Measurements from ENCODE around the gene LTBP2. TPM values are rescaled to one million over a fixed set of nuclear protein-coding genes. Genes with fewer than 3 reads are reported as not detected.
"Not testable (repeated sequence)": the region's sequence is repeated elsewhere in the genome, so short reads cannot be mapped to it uniquely, and the experiment has no call there.

The LTBP2 gene
- total RNA-seq, 1 experiment from 2014 or later: 9.6 TPM

DNA sequence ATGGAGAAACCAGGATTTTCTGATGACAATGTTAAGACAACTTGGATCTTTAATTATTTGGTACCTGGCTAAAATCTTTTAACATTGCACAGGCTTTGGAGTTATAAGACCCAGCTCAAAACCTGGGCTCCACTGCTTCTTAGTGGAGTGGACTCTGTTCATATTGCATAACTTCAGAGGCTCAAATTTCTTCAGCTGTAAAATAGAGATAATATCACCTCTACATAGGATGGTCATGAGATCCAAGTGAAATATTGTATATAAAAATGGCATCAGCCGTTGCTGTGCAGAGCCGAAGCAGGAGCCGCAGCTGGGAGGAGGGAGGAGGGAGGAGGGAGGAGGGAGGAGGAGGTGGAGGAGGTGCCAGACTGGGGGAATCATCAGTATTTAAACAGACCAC, 129.5 kb downstream of the LTBP2 start:
- DNase-seq (ENCODE audit: low read depth): no peak

- DNase-seq (ENCODE audit: low read depth): no peak
These were observed 132.0 kb downstream of the LTBP2 start for GRCh38 chr14:74480046-74480445.

GRCh38 chr14:74478996-74479635, 132.9 kb downstream of the LTBP2 start:
- no peak for DNase-seq (ENCODE audit: low read depth)

DNA sequence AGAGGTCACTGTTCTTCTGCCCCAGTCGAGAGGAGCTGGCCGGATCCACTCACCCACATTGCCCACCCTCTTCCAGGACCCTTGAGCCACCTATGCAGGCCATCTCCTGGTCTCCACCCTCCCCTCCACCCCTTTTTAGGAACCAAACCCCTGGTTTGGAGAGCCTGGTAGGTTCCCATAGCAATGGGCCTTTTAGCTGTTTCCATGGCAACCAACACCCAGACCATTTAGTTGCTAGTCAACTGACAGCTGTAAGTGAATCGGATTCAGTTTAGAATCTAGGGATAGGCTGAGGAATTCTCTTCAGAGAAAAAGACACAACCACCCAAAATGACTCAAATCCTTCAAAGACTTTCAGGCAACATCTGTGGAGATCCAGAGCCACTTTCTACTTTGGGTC, 135.4 kb downstream of the LTBP2 start:
- DNase-seq (ENCODE audit: low read depth): no peak

- DNase-seq (ENCODE audit: low read depth): no peak
These were observed 135.9 kb downstream of the LTBP2 start for GRCh38 chr14:74476107-74476506.

DNA sequence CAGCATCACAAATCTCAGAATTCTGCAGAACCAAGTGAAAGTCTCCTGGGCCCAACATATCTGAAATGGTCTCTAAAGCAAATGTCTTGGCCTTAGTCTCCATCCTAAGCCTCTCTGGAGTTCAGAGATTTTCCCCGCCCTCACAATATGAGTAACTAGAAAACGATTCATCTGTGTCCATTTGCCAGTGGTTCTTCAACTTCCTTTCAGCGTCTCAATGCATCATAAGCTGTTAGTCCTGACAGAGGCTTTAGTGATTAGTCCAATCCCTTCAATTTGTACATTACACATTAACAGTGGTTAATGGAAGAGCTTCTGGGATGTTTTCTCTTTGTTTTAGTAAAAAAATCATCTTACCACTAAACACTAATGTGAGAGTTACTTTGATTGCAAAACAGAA, 136.4 kb downstream of the LTBP2 start:
- DNase-seq (ENCODE audit: low read depth): peak; percentile 42

DNA sequence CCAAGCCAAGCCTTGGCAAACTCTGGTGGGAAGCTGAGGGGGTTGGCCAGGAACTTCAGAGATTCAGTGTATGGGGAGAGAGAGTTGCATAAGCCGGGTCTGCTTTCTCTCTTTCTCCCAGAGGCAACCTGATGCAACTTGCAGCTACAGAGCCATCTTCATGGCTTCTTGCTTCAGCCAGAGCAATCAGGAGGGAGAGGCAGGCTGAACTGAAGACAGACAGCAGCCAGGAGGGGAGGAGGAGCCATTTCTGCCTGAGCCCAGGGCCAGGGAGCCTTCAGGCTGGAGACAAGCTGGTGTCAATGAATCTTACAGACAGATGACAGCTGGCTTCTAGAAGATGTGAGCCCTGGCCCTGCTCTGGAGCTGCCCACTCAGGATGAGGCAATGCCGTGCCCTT, 137.7 kb downstream of the LTBP2 start:
- no peak for DNase-seq (ENCODE audit: low read depth)

DNA sequence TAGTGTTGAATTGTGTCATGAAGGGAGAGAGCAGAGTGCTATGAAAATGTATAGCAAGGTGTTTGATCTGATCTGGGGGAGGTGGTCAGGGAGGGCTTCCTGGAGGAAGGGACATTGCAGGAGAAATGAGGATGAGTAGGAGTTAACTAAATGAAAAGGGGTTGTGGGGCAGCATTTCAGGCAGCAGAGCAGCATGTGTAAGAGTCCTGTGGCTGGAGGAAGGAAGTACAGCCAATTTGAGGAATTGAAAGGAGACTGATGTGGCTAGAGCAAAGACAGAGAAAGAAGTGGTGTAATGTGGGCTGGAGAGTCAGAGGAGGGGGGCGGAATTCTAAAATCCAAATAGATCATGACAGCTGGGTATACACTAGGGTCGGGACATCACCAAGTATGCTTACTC, 139.4 kb downstream of the LTBP2 start:
- DNase-seq (ENCODE audit: low read depth): no peak

DNA sequence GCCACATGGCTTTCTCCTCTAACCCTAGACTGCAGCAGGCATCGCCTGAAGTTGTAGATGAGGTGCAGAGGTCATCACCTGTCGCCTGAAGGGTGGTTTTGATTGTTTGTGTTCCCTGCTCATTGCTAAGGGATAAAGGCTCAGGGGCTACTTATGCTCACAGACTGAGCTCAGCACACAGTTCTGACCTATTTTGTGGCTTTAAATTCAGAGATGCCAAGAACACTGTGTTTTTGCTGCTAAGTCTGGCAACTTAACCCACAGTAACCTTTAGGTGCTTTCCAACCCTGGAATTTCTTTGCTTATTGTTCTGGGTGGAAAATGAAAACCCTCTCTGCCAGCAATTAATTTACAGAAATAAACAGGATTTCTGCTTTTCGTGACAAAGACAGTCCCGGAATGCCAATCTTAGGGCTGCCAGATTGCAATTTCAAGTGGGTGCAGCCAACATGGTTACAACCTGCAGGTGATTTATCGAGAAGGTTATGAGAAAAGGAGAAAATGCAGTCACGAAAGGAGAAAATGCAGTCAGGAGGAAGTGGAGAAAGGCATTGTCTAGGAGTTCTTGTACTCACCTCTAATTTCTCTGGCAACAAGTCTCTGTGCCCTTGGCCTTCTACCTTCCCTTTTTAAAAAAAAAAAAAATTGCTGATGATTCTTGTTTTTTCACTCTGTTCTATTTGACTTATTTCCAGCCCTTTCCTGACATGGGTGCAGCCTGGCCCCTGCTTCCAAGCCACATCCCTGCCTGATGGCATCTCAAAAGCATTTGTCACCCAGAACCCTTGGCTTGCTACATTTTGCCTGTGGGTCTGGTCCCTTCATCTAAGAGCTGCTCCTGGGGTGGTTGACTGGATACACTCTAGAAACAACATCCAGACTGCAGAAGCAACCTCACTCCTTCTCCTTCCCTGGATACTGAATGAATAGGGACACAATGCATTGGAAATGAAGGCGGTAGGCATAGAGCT, 142.2 kb downstream of the LTBP2 start:
- no peak for DNase-seq (ENCODE audit: low read depth)

DNA sequence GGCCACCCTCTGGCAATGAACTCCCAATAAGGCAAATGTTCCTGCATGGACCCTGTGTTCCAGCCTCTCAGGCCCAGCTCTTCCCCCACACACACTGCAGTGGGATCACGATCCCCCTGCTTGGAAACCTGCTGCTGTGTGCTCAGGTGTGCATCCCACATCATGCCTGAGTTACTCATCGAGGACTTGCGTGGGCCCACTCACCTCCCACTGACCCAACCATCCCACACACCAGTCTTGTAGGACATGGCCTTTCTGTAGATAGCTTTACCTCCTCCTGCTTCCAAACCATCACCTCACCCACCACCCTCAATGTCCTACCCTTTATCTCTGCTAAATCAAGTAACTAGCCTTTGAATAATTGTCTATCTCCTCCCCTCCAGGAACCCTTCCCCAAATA, 143.5 kb downstream of the LTBP2 start:
- no peak for DNase-seq (ENCODE audit: low read depth)

DNA sequence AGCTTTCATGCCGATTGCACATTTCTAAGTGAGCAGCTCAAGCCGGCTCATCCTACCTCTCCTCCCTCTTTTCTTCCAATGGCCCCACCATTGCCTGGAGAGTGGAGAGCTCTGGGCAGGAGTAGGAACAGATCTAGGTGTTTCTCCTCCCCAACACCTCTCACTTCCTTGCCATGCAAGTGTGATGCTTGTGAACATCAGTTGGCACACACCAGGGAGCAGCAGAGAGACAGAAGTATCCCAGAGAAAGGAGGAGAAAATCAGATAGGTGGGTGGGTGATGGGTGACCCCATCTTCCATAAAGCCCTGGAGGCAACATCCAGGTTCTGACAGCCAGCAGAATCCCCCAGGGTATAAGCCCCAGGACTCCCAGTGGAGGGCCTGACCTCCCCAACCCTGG, 146.7 kb downstream of the LTBP2 start:
- no peak for DNase-seq (ENCODE audit: low read depth)

GRCh38 chr14:74464785-74465184, 147.3 kb downstream of the LTBP2 start:
- DNase-seq (ENCODE audit: low read depth): no peak

- DNase-seq (ENCODE audit: low read depth): no peak
These were observed 148.3 kb downstream of the LTBP2 start for GRCh38 chr14:74463697-74464096.

GRCh38 chr14:74462993-74463392, 149.0 kb downstream of the LTBP2 start:
- DNase-seq (ENCODE audit: low read depth): no peak

GRCh38 chr14:74459976-74460375, 152.1 kb downstream of the LTBP2 start:
- DNase-seq (ENCODE audit: low read depth): no peak

GRCh38 chr14:74459289-74459946, 152.6 kb downstream of the LTBP2 start:
- peak; percentile 87 for DNase-seq (ENCODE audit: low read depth)

DNA sequence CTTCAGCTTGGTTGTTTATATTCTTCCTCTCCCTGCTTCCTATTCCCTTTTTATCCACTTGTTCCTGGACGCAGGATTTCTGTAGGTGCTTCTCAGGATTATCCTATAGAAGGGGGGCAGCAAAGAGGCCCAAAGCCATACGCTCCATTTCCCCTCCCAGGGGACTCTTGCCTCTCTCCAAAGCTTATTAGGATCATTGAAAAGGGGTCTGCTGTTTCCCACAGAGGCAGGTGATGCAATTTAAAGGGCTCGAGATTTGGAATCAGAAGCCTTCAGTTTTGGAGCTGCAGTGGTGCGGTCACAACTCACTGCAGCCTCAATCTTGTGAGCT, 154.5 kb downstream of the LTBP2 start:
- no peak for DNase-seq (ENCODE audit: low read depth)

DNA sequence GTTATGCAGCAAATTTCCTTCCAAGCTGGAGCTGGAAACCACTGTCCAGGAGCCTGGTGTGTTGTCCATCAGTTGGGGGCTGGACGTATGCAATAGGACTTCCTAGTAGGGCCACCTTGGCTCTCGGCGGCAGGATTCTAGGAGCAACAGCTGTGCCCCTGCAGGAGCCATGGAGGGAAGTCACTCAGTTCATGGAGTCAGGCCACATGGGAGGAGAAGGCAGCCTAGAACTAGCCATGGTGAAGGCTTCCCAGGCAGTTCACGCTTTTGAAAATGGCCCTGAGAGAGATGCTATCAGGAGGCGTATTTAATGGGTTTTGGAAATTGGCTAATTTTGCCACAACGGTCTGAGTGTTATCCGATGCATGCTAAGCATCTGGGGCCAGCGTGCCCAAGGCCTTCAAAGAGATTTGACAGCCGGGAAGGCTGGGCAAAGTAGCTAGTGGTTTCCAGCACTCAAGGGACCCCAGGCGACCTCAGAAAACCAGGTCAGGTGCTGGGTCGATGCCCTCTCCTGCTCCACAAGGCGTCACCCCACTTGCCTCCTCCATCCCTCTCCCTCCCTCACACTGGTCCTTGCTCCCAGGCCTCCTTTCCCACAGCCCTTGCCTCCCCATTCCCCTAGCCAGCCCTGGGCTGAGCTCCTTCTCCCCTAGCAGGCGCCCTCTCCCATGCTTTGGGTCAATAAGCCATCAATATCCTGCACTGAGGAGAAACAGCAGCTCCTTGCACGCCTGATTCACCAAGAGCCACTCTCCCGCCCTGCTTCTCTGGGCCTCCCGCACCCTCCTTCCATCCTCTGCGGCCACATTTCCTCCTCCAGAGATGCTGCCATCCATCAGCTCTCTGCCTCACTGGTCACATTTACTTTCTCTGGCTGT, 155.1 kb downstream of the LTBP2 start:
- DNase-seq (ENCODE audit: low read depth): no peak

DNA sequence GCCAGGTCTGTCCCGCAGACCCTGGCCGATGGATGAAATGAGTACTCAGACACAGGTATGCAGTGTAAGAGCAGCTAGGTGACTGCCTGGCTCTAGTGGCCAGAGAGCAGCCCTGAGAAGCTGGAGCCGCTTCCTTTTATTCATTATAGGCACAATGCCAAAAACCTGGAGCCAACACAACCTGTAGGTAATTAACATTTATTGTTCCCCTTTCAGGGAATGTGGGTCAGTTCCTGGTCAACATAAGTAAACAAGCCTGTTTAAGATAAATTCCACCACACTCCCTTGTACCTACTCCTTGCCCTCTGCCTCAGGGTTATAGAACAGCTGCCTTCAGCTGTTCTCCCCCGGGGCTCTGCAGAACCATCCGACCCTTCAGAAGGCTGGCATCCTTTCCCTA, 157.6 kb downstream of the LTBP2 start:
- not testable (repeated sequence) for DNase-seq (ENCODE audit: low read depth)

Data from Daoy (cell line).